WI38 (cell line): Measurements from ENCODE around the gene BCLAF3.

Experiments used
- H3K4me3 ChIP-seq: 2 replicates; pipeline ENCODE4 v1.5.1; 2011; ENCODE audit warnings: low read depth, mild to moderate bottlenecking, control low read depth, low read length
- TF ChIP-seq, protein P1 (sequence below): IDR thresholded peaks from 2 replicates; pipeline ENCODE4 v1.5.1; 2012; ENCODE audit warnings: low read depth, mild to moderate bottlenecking, control low read depth, low read length

The BCLAF3 gene

GRCh38 chrX:20019672-20020365, 29.0 kb upstream of the BCLAF3 start:
- TF ChIP-seq, protein P1, sequence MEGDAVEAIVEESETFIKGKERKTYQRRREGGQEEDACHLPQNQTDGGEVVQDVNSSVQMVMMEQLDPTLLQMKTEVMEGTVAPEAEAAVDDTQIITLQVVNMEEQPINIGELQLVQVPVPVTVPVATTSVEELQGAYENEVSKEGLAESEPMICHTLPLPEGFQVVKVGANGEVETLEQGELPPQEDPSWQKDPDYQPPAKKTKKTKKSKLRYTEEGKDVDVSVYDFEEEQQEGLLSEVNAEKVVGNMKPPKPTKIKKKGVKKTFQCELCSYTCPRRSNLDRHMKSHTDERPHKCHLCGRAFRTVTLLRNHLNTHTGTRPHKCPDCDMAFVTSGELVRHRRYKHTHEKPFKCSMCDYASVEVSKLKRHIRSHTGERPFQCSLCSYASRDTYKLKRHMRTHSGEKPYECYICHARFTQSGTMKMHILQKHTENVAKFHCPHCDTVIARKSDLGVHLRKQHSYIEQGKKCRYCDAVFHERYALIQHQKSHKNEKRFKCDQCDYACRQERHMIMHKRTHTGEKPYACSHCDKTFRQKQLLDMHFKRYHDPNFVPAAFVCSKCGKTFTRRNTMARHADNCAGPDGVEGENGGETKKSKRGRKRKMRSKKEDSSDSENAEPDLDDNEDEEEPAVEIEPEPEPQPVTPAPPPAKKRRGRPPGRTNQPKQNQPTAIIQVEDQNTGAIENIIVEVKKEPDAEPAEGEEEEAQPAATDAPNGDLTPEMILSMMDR: no peak
- no peak overlapping the region for H3K4me3 ChIP-seq

- H3K4me3 ChIP-seq: no peak overlapping the region
- TF ChIP-seq, protein P1: no peak
Measured at GRCh38 chrX:20016616-20016945, 25.7 kb upstream of the BCLAF3 start.

GRCh38 chrX:20015945-20016615, 25.2 kb upstream of the BCLAF3 start:
- TF ChIP-seq, protein P1: no peak
- H3K4me3 ChIP-seq: no peak overlapping the region

- no peak overlapping the region for H3K4me3 ChIP-seq
- TF ChIP-seq, protein P1: no peak
Measured at GRCh38 chrX:20015422-20015821, 24.6 kb upstream of the BCLAF3 start.

DNA sequence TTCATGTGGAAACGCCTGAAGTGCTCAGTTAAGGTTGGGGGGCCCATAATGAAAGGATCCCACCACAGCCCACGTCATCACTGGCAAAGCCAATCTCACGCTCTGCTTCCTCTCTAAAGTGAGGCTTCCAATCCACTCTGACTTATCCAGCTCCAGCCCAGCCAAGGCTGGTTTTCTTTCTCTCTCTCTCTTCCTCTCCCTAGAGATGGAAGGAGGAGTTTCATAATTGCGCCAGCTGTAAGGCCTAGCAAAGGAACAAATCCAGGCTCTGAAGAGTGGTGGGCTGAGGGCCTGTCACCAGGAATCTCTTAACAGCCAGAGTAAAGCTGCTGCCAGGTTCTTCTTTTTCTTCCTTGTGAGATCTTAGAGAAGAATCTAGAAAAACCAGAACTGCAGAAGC, 20.7 kb upstream of the BCLAF3 start:
- TF ChIP-seq, protein P1: no peak
- no peak overlapping the region for H3K4me3 ChIP-seq

DNA sequence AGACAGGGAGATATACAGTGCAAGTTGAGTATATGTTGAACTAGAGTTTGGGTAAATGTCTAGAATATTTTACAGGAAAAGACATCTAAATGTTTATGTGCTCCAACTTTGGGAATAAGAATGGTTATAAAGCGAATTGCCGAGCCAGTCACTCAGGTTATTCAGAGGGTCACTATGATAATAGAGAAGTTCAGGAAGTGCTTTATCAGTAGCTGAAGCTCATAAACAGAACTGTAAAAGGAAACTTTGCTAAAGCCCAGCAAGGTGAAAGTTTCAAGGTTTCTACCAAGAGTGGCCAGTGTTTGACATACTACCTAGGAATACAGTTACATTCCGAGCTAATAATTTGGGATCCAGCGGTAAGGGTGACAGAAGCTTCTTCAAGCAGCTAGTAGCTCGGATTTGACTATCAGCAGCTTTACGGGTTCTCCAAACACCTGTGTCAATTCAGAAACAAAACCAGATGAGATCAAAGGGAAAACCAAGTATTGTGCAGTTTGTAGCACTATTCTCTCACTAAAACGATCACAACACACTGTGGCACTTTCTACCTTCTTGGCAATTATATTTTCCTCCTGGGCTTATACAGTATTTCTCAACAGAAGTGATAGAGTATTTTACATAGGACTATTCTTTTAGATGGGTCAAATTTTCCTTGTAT, 17.2 kb upstream of the BCLAF3 start:
- TF ChIP-seq, protein P1: no peak

GRCh38 chrX:20005883-20006282, 15.0 kb upstream of the BCLAF3 start:
- TF ChIP-seq, protein P1: no peak
- no peak overlapping the region for H3K4me3 ChIP-seq

More for the DNA sequence above, 17.2 kb upstream of the BCLAF3 start:
- no peak overlapping the region for H3K4me3 ChIP-seq
